HG03066 (cell line): ENCODE measurements around the gene EZR.

Source experiments
- ATAC-seq: cut with Tn5 transposase; IDR thresholded peaks from one replicate; pipeline ENCODE4 v1.9.1; 2021; ENCODE audit warnings: low read depth; ENCODE audit not compliant: unreplicated experiment

The EZR gene

GRCh38 chr6:158819213-158819976 lies at the start of gene EZR:
Gene EZR (minus strand): TSS chr6:158819368. CDS start chr6:158818093, 1,275 bp downstream.
- ATAC-seq, result peak; percentile 45

- no peak for ATAC-seq
Observed at GRCh38 chr6:158868122-158868480, 48.9 kb upstream of the EZR start.

GRCh38 chr6:158867381-158868121 lies 48.4 kb upstream of the EZR start:
- no peak for ATAC-seq

GRCh38 chr6:158865769-158866168 lies 46.6 kb upstream of the EZR start:
- ATAC-seq, result no peak

GRCh38 chr6:158863646-158864045 lies 44.5 kb upstream of the EZR start:
- no peak for ATAC-seq

- no peak for ATAC-seq
Observed at GRCh38 chr6:158861686-158862381, 42.7 kb upstream of the EZR start.

- no peak for ATAC-seq
Observed at GRCh38 chr6:158860279-158860865, 41.2 kb upstream of the EZR start.

- no peak for ATAC-seq
Observed at GRCh38 chr6:158856261-158856660, 37.1 kb upstream of the EZR start.

GRCh38 chr6:158854214-158855101 lies 35.3 kb upstream of the EZR start:
- no peak for ATAC-seq

GRCh38 chr6:158853880-158854213 lies 34.7 kb upstream of the EZR start:
- no peak for ATAC-seq

GRCh38 chr6:158853072-158853879 lies 34.1 kb upstream of the EZR start:
- ATAC-seq, result peak; percentile 95

GRCh38 chr6:158852312-158853071 lies 33.3 kb upstream of the EZR start:
- peak; percentile 4 for ATAC-seq

- no peak for ATAC-seq
Observed at GRCh38 chr6:158850807-158851115, 31.6 kb upstream of the EZR start.

- no peak for ATAC-seq
Observed at GRCh38 chr6:158849899-158850806, 31.0 kb upstream of the EZR start.

- no peak for ATAC-seq
Observed at GRCh38 chr6:158848490-158848895, 29.3 kb upstream of the EZR start.

- no peak for ATAC-seq
Observed at GRCh38 chr6:158847786-158848185, 28.6 kb upstream of the EZR start.

- no peak for ATAC-seq
Observed at GRCh38 chr6:158847012-158847529, 27.9 kb upstream of the EZR start.
